Stimulated activated CD4-positive, alpha-beta T cell treated with anti-CD3 and anti-CD28 coated beads, Interleukin-1b, Interleukin-23, amount 100 ng/mL, for 24 hours (primary cell): ENCODE results near the gene RADIL.

Experiments used
- DNase-seq, 4 experiments: peaks; one replicate each; pipeline ENCODE4 v3.0.0-alpha.2; 2020; ENCODE audit warnings: low read depth in 4 of 4, low spot score in 1 of 4

The RADIL gene

GRCh38 chr7:4882169-4883032 lies 1.1 kb downstream of the RADIL start:
- no peak for DNase-seq

DNA sequence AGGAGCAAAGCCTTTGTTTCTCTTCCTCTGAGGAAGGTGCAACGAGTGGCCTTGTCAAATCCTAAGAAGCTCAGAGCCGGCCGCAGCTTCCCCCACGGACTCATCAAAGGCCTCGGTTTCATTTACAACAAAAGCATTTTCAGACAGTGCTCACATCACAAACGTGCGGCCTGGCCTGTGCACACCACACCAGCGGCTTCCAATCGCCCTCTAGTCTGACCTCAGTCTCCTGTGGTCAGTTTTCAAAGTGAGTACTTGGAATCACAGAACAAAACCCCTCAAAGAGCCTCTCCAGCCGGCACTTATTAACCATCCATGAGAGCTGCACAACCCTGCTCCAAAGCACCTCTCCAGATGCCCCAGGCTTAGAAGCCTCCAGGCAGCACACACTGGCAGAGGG lies 3.3 kb downstream of the RADIL start:
- no peak for DNase-seq

GRCh38 chr7:4879396-4880081 lies 4.0 kb downstream of the RADIL start:
- no peak for DNase-seq

DNA sequence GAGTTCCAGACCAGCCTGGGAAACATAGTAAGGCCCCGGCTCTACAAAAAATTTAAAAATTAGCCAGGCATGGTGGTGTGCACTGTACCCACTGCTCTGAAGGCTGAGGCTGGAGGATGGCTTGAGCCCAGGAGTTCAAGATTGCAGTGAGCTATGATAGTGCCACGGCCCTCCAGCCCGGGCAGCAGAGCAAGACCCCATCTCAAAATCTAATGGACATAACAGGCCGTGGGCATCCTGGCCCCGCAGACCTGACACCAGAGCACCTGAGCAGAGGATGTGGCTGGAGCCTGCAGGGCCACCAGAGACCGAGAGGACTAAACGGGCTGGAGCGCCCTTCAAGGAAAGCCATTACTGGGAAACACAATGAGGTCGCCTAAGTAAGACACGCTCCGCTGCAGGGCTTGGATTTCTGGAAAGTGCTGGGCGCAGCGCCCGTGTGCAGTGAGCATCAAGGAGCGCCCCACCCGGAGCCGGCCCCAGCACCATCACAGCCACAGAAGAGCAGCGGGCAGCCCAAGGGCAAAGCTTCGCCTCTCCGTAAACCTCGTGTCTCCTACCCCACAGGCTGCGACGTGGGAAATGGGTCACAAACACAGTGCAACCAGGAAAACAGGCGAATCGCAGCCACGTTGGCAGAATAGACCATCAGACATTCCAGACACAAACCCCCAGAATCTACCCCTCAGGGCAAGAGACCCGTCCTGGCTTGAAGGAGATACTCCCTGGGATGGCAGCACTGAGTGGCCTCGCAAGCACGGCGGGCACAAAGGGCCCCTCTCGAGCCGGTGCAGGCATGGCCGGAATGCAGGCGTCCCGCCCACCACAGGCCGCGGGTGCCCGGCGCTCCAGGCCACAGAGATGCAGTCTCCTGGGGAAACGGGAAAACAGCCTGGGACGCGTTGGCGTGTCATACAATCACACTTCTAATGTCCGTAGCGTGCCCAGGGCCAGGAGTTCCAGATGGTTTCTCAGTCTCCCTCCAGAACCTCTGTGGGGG lies 4.9 kb downstream of the RADIL start:
- DNase-seq = no peak

DNA sequence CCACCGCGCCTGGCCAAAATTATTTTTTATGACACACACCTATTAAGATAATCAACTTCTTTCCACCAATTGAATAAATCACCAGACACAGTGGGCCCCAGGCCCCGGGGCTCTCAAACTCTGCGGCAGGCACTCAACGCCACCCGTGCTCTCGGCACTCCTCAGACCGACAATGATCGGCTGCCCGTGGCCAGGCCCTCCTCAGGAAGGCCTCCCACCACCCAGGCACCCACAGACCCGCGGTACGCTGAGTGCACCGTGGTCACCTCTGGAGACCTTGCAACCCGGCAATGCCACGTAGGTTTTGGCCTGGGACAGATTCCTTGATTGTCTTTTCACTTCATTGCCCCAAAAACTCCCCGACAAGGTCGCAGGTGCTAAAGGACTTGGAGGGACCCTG lies 6.9 kb downstream of the RADIL start:
- no peak for DNase-seq

DNA sequence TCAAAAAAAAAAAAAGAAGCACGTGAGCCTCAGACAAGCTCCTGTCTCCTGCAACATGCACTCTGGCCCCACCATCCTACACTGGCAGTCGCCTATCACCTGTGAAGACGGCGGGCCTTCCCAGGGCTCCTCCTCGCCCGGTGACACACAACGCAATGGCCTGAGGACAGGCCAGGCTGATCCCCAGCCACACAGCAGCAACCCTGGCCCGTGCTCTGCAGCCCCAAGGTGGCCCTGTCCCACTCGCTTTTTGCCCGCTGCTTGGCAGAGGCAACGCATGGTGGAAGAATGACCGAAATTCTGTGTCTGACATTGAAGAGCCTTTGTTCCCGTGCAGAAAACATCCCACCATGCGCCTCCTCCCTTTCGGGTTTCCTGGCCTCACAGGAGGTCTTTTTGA lies 8.1 kb downstream of the RADIL start:
- no peak for DNase-seq

- DNase-seq = no peak
Observed at GRCh38 chr7:4873071-4873944, 10.2 kb downstream of the RADIL start.

GRCh38 chr7:4871930-4872675 lies 11.4 kb downstream of the RADIL start:
- DNase-seq = no peak

DNA sequence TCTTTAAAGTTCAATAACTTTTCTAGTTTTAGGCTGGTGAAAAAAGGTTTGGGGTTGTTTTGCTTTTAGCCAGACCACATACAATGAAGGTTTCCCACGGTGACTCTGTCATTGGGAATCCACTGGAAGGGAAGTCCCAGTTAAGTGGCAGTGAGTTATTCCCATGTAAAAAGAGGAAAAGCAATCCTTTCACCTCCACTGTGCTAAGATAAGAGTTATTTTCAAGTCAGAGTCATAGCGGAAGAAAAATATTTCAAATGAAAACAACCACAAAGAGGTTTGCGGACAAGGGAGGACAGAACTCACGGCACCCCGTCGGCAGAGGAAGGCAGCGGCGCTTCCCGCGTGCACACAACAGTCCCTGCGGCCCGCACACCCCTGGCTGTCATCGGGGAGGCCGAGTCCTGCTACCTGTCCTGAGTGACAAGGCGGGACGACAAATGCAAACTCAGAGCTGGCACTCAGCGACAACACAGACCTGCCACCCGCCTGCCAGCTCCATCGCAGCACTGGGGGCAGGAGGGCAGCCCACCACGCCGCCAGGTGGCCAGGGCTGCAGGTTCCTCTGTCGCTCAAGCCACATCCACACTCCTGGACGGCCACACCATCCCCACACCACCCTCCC lies 12.3 kb downstream of the RADIL start:
- DNase-seq = no peak

- DNase-seq = no peak
Observed at GRCh38 chr7:4868493-4868892, 15.0 kb downstream of the RADIL start.

DNA sequence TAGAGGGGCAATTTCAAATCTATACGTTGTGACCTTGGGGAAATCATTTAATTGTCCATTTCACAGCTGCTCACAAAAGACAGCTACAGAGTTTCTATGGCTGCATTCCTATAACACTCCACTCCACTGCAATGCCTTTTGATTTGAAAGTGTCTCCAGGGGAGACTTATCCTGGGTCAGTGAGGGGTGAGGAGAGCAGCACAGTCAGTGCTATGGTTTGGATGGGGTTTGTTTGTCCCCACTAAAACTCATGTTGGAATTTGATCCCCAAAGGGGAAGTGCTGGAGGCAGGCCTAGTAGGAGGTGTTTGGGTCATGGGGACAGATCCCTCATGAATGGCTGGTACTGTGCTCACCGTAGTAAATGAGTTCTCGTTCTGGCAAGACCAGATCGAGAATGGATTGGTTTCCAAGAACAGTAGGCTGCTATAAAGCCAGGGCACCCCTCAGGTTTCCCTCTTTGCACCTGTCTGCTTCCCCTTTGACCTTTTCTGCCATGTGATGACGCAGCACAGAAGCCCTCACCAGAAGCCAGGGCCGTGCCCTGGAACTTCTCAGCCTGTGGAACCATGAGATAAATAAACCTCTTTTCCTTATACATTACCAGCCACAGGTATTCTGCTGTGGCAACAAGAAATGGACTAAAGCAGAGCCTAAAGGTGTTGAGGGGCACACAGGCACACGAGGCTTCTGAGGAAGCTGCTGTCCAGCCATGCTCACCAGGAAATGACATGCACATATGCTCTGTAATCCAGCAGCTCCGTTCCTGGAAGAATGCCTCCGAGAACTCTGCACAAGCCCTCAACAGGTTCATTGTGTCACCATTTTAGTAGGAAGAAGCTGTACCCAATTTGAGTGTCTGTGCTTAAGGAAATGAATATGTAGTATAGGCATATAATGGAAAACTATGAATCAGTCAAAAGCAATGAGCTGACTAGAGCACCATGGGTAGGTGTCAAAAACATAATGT lies 16.7 kb downstream of the RADIL start:
- no peak for DNase-seq

DNA sequence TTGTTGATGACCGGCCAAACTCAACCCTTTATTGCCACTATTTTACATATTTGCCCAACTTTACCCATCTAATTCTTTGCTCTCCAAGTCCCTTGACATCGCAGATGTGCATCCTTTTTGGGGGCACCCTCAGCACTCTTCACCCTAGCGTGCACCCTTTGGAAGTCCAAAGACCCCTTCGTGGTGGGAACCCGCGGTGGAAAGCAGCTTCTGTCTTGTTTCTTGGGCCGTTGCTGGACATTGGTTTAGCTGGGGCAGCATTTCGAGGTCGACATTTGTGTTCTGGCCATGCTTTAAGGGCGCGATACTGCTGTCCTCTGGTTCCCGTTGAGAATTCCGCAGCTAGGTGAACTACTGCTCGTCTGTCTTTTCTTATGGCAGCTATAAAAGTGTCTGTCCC lies 21.4 kb downstream of the RADIL start:
- DNase-seq = no peak

DNA sequence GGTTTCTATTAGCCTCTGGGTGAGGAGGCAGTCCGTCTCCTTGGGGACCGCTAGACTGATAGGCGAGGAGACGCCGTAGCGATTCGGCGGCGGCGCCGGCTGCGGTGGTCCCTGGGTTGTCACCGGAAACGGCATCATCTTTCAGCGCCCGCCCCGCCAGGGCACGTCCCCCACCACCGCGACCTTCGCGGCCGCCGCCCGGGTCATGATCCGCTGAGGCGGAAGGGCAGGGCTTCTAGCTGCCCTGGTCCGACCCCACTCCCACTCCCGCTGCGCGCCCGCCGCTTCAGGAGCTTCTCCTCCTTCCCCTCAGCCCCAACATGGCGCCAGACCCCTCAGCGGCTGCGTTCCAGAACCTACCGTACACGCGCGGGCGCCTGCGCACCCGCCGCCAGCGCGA lies 21.8 kb downstream of the RADIL start, which contains the start of gene PAPOLB:
Gene PAPOLB, minus strand, starts transcription at position 358 of the 400 bp plus-strand sequence. Its CDS starts 220 bp downstream, at position 138.
- no peak for DNase-seq

GRCh38 chr7:4861227-4861626 lies 22.3 kb downstream of the RADIL start:
- DNase-seq = no peak

DNA sequence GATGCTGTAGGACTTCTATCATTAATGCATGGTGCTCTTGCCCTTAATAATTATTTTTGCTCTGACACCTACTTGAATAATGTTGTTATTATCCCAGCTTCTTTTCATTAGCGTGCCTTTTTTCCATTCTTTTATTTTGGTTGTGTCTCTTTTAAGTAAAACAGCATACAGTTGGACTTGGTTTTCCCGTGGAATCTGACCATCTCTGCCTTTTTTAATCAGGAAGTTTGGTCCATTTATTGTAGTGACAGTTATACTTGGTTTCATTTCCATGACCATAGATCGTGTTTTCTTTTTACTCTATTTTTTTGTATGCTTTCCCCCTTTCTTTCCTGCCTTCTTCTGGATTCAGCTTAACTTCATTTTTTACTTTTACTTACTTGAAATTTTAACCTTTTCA lies 26.3 kb downstream of the RADIL start:
- no peak for DNase-seq

- DNase-seq = no peak
Observed at GRCh38 chr7:4856336-4857057, 27.0 kb downstream of the RADIL start.

- DNase-seq = no peak
Observed at GRCh38 chr7:4854916-4855315, 28.6 kb downstream of the RADIL start.
